ENCODE data around the gene TGM1.
A peak's percentile ranks its signal among the peaks of the same experiment; 100 is the strongest.

TGM1 gene

DNA sequence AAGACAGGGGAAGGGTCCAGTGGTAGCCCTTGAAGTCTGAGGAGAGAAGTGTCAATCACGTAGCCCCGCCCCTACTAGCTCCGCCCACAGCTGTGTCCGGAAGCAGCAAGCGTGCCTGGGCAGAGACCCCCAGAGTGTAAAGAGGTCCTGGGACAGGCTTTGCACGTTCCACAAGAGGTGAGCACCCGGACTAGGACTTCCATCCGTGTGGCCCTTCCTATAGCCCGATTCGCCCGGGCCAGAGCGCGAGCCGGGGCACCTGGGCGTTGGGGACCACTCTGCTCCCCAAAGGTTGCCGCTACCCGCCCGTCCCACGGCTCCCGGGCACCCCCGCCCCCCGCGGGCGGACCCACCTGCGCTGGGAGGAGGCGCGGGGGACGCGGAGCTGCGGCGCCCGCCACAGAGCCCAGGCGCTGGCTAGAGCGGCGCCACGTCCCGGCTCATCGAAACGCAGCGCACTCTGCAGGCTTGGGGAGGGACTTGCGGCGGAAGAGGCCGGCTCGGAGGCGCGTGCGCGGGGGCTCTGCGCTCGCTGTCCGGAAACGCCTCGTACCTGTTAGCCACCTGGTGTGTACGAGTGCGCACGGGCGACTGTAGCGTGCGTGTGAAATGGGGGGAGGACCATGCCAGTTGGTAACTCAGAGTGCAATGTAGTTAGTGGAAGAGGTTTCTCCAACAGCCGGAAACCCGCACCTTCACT is 8.3 kb upstream of the TGM1 start, which contains the start of gene RABGGTA:
Gene RABGGTA (minus strand): TSS at position 464 of the 700 bp plus-strand sequence. CDS start 482 bp downstream, outside the sequence.
- peak; percentile 91 for DNase-seq (ENCODE audit: low spot score)

DNA sequence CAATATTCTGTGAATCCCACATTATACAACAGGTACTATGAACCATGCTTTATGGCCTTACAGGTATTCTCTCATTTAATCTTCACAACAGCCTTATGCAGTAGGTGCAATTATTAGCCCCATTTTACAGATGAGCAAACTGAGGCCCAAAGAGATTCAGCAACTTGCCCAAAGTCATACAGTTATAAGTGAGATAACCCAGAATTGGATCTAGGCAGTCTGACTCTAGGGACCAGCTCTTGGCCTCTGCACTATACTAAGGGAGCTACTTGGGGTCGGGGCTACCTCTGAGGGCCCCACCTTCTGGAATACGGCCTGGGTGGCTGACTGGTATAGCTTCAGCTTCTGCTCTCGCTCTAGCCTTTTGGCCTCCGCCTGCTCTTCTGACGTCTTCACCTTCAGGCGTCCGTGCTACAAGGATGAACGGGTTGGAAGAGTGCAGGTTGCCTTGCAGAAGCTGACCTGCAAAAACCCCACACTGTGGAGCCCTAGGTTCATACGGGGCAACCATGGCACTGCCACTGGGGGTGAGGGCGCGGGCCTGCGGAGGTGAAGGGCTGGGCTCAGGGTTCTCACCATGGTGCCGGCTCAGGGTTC is 7.7 kb upstream of the TGM1 start:
- no peak for DNase-seq (ENCODE audit: low spot score)

GRCh38 chr14:24269910-24270536 is 7.0 kb upstream of the TGM1 start:
- no peak for DNase-seq (ENCODE audit: low spot score)

DNA sequence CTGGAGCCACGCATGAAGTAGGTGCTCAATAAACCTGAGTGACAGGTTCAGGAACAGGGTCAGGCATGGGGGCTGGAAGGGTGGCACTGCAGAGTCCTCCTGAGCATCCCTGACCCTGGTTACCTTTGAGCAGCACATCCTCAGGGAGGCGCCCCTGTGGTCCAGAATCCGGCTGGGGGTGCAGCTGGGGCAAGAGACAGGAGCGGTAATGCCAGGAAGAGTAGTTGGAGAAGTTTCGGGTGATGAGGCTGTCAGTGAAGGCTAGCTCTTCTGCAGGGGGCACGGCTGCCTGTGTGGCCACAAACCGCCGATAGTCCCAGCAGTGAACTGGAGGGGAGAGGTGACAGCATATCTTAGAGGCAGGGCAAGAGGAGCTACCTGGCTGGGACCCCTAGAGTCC is 6.4 kb upstream of the TGM1 start:
- no peak for DNase-seq (ENCODE audit: low spot score)

DNA sequence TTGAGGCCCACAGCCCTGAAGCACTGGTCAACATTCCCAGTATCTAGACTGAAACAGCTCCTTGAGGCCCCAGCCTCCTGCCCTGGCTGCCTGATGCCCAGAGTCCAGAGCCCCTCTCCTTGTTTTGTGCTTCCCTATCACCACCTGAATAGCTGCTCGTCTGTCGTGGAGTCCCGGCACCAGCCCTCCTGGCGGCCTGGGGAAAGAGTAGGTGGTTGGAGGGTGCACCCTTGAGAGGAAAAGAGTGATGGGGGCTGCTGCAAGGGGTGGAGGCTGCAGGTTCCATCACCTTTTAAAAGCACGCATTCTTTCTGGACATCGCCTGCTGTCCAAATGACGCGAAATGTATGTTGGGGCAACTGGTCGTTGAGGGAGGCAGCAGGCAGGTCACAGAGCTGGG is 5.2 kb upstream of the TGM1 start:
- no peak for DNase-seq (ENCODE audit: low spot score)

DNA sequence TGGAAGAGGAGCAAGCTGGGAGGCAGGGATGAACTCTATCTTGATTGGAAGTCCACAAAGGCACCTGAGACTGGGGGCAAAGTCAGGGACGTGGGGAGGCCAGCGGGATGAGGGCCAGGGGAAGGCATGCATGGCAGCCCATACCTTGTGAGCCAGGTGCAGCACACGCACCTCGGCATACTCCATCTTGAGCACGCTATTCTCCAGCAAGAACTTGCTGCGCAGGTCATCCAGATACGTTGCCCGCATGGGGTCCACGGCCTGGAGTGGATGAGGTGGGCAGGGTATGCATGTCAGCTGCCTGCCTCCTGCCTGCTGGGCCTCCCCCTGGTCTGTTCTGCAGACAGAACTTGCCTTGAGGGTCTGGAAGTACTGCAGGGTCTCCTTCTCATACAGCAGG is 4.5 kb upstream of the TGM1 start:
- no peak for DNase-seq (ENCODE audit: low spot score)

DNA sequence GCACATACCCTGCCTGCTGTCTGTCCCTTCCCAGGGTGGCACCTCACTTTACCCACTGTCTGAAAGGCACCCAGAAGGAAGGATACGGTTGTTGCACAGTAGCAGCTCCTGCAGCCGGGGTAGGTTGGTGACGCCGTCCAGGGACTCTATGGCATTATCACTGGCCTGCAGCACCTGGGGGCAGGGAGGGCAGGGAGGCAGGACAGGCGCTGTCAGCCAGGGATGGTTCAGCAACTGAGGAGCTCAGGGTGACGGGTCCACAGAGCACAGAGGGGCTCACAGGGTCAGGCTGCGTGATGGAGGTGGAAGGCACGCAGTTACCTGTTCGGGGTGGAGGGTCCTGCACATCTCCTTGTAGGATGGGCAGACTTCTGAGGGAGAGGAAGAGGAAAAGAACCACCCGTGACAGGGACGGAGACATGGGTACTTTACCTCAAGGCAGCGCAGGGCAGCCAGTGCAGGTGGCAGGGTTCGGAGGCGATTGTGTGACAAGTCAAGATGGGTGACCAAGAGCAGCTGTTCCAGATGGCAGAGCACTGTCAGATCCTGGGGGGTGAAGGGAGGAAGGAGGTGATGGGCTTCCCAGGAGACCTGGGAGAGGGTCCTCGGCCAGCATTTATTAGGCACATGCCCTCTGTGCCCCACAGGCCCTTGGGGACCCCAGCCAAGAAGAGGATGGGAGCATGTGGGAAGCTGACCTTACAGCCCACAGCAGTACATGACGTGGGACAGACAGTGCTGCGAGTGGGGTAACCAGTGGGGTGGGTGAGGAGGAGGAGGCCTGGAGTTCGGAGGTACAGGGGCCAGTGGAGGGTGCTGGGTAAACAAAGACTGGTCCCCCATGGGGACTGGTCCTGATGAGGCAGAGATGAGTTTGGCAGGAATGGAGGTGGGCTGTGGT is 3.6 kb upstream of the TGM1 start:
- DNase-seq (ENCODE audit: low spot score), result no peak

DNA sequence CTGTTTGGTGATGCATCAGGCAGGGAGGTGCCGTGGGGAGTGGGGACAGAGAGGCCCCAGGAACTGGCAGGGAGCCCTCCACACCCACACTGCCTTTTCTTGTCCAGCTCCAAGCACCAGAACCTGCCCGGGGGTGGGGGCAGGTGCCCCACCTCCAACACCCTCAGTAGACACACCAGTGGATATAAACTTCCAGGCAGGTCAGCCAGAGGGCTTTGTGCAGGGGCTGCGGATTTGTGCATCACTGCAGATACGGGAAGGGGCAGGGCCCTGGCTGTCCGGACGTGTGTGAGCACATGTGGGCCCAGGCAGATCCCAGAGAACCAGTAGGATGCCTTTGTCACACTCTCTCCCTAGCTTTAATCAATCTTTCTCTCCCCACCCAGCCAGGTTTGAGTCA is 1.3 kb upstream of the TGM1 start:
- no peak for DNase-seq (ENCODE audit: low spot score)

GRCh38 chr14:24263848-24264247 is 871 bp upstream of the TGM1 start:
- no peak for DNase-seq (ENCODE audit: low spot score)

DNA sequence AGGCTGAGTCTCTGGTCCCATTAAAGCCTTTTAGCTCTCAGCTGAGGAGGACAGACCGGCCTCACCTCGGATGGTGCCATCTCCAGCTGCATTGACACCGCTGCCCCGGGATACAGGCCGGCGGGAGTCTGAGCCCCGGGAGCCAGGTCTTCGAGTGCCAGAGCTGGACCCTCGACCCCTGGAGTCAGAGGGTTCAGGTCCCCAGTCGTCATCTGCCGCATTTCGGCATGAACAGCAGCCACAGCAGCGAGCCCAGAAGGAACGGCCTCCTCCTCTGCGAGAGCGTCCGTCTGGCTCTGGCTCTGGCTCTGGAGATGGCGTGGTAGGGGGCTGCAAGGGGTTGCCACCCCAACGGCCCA is 1.0 kb downstream of the TGM1 start:
- DNase-seq (ENCODE audit: low spot score), result no peak

DNA sequence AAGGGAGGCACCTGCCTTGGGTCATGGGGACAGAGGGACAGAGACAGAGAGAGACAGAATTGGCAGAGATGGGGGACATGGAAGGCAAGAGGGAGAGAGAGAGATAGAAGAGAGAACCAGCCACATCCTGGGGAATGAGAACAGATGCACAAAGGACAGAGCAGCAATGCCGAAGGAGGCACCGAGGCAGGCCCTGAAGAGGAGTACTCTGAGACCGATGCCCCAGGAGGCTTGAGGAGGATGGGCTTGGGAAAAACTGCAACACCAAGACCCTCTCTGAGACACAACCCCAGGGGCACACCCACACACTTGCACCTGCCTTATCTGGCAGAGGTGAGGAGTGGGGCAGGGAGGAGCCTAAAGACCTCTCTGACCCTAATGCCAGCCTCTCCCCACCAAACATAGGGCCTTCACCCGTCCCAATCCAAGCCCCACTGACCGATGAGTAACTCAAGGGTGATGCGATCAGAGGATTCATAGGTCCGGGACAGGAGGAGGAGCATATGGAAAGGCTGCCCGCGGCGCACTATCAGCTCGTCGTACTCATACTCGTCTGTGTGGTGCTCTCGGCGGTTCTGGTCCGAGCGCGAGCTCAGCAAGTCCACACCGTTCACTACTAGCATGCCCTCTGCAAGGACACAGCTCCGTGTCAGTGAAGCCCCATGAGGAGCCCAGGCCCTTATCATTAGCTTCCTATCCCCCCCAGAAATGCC is 1.6 kb downstream of the TGM1 start:
- DNase-seq (ENCODE audit: low spot score), result no peak

GRCh38 chr14:24260780-24261157 is 2.2 kb downstream of the TGM1 start:
- no peak for DNase-seq (ENCODE audit: low spot score)

DNA sequence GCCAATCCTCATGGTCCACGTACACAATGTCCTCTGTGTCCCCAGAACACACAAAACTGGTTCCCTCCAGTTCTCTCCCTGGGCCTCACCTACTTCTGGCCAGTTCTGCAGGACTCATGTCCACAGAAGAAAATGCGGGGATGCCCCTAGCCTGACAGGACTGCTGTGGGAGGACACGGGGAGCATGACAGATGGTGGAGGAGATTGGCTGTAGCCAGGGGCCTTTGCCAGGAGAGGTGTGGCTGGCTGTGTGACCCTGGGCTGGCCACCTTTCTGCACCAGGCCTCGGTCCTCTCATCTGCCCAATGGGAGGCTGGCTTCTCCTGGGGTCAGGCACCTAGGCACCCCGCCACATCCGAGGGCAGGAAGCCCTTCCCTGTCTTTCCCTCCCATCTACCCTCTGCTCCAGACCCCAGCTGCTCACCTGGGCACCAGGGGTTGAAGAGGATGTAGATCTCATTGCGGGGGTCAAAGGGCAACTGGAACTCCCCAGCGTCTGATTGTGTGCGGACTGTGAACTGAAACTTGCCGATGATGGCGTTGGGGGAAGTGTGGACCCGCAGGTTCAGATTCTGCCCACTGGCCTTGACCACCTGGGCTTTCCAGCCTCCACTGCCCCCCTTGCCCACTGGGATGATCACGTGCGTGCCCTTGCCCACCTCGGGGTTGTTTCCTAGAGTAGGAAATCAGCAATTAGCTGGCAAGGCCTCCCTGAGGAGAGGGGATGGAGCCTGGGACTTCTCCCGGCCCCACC is 2.8 kb downstream of the TGM1 start:
- DNase-seq (ENCODE audit: low spot score), result no peak

GRCh38 chr14:24259282-24260025 is 3.5 kb downstream of the TGM1 start:
- no peak for DNase-seq (ENCODE audit: low spot score)

- no peak for DNase-seq (ENCODE audit: low spot score)
These were observed 4.3 kb downstream of the TGM1 start for GRCh38 chr14:24258548-24259265.

DNA sequence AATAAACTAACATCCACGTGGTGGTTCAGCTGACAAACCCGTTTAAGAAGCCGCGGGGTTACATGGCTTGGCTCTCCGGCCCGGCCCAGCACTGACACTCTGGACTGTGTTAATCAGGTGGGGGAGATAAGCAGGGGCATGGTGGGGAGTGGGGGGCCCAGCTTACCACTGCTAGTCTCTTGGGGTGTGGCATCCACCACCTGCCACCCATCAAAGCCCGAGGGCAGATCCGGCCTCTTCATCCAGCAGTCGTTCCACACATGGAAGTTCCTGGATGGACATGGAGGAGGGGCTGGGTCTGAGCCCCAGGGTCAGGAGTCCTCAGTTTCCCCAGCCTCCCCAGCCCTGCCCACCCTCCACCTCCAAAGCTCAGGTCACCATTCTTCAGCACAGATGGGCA is 4.9 kb downstream of the TGM1 start:
- DNase-seq (ENCODE audit: low spot score), result no peak

DNA sequence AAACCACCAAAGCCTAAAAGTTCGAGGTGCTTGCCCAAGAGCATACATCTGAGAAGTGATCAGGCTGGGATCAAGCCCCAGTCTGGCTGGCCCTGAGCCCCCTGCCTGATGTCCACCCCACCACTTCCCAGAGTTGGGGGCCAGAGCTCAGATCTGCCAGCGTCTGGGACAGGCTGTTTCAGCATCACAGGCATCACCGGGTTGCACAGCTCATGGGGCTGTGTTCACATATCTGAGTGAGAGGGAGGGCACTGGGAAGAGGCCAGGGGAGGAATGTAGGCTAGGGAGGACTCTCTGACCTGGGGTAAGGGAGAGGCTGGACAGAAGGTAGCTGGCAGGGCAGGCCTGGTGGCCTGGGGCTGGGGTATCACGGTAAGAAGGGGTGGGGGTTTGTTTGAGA is 6.0 kb downstream of the TGM1 start:
- no peak for DNase-seq (ENCODE audit: low spot score)

DNA sequence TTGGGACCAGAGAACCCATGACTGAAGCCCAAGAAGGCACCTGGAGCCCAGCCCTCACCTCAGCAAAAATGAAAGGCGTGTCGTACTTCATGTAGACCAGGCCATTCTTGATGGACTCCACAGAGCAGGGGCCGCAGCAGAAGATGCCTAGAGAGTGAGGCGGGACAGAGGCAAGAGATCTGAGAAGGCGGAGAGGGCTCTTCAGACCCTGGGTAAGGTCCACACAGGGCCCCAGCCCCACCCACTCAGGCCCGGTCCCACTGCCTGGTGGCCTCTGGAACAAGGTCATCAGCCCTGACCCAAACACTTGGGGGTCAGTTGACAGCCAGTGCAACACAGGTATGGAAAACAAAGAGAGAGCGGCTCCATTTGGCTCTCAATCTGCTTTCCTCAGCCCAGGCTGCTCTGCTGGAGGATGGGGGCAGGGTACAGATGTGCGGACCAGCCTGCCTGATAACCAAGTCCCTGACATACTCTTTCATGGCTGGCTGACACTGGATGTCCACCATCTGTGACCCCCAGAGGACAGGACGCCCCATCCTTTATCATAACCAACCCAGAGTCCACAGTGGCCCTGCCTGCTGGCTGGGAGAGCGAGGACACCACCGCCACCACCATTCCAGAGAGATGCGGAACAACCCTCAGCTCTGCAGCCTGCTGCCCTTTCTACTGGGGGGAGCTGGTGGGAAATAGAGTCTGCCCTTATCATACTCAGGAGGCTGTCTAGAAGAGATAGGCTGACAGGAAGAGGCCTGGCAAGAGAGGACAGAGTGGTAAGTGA is 6.9 kb downstream of the TGM1 start:
- DNase-seq (ENCODE audit: low spot score), result no peak

DNA sequence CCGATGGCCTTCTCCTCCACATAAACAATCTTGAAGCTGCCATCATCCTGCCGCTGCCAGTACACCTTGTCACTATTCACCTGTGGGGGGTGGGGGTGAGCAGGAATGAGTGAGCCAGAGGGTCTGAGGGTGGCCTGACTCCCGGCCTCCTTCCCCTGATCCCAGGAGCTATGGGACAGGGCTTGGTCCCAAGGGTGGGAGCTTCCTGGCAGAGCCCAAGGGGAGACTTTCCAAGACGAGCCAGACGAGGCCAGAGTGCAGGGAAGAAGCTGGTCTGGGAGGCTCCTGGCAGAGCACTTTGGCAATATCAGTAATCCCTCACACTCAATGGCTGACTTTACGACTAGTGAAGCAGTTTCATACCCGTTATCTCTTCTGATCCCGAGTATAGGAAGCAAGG is 7.5 kb downstream of the TGM1 start:
- no peak for DNase-seq (ENCODE audit: low spot score)

All from ecto neural progenitor cell (in vitro differentiated cells).